GM23338 (cell line): Measurements from ENCODE around the gene NCK2.

Source experiments
- CREB1 ChIP-seq: fragments of 250-450 bp; sonication (Bioruptor Pico); IDR thresholded peaks from 2 replicates; pipeline ENCODE4 v1.5.0; 2020; ENCODE audit warnings: low read depth, mild to moderate bottlenecking, moderate library complexity
- EZH2 ChIP-seq: fragments of 200-600 bp; sonication (generic); IDR thresholded peaks from one replicate; pipeline ENCODE4 v1.8.0; 2017; ENCODE audit warnings: antibody characterized with exemption, mild to moderate bottlenecking, low read depth; ENCODE audit not compliant: unreplicated experiment
- EZH2phosphoT487 ChIP-seq: fragments of 200-600 bp; sonication (generic); IDR thresholded peaks from one replicate; pipeline ENCODE4 v1.8.1; 2018; ENCODE audit warnings: antibody characterized with exemption; ENCODE audit not compliant: unreplicated experiment
- JUNB ChIP-seq: IDR thresholded peaks from one replicate; pipeline ENCODE4 v1.6.1; 2016; ENCODE audit warnings: antibody characterized with exemption; ENCODE audit not compliant: unreplicated experiment
- NANOG ChIP-seq: IDR thresholded peaks from 2 replicates; pipeline ENCODE4 v1.6.1; 2016; ENCODE audit warnings: antibody characterized with exemption, borderline replicate concordance
- POLR2AphosphoS5 ChIP-seq: IDR thresholded peaks from 2 replicates; pipeline ENCODE4 v1.6.1; 2016; ENCODE audit warnings: antibody characterized with exemption, low read depth
- STAT1 ChIP-seq: IDR thresholded peaks from one replicate; pipeline ENCODE4 v1.6.1; 2016; ENCODE audit warnings: antibody characterized with exemption; ENCODE audit not compliant: unreplicated experiment
- ZNF114 ChIP-seq: fragments of 250-450 bp; sonication (Bioruptor Pico); IDR thresholded peaks from 2 replicates; pipeline ENCODE4 v1.5.0; 2020; ENCODE audit warnings: mild to moderate bottlenecking, moderate library complexity
- ZNF331 ChIP-seq: fragments of 250-450 bp; sonication (Bioruptor Pico); IDR thresholded peaks from 2 replicates; pipeline ENCODE4 v1.5.0; 2020; ENCODE audit warnings: low read depth, mild to moderate bottlenecking, moderate library complexity
- TF ChIP-seq, protein P1 (sequence below), 2 experiments: fragments of 200-600 bp in 1 of 2; sonication (generic) in 1 of 2; conservative IDR thresholded peaks; 2 replicates each; pipeline versions ENCODE4 v1.5.1 to v1.6.1; 2016 to 2017; ENCODE audit warnings: antibody characterized with exemption in 2 of 2, low read depth in 2 of 2, mild to moderate bottlenecking in 2 of 2, moderate library complexity in 1 of 2
- TF ChIP-seq, protein P2 (sequence below): IDR thresholded peaks from one replicate; pipeline ENCODE4 v1.6.1; 2018; ENCODE audit warnings: antibody characterized with exemption; ENCODE audit not compliant: unreplicated experiment
- TF ChIP-seq, protein P3 (sequence below): fragments of 250-450 bp; sonication (Bioruptor Pico); IDR thresholded peaks from 2 replicates; pipeline ENCODE4 v1.5.0; 2020; ENCODE audit warnings: mild to moderate bottlenecking, moderate library complexity
- TF ChIP-seq, protein P4 (sequence below): IDR thresholded peaks from 2 replicates; pipeline ENCODE4 v1.6.1; 2016; ENCODE audit warnings: antibody characterized with exemption

DNA sequence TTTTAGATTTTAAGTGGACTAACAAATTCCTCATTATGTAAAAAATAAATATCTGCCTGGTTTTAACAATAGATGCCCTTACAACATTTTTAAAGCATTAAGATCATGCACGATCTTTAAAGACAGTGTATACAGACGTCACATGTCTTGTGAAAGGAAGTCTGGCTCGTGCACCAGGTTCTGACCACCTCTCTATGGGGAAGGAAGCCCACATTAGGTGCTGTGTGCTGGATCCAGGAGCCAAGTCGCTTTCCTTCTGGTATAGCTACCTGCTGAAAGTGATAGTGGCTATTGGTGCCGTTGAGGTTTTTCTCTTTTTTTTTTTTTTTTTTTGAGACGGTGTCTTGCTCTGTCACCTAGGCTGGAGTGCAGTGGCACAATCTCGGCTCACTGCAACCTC lies 116.5 kb downstream of the NCK2 start:
- TF ChIP-seq, protein P1, sequence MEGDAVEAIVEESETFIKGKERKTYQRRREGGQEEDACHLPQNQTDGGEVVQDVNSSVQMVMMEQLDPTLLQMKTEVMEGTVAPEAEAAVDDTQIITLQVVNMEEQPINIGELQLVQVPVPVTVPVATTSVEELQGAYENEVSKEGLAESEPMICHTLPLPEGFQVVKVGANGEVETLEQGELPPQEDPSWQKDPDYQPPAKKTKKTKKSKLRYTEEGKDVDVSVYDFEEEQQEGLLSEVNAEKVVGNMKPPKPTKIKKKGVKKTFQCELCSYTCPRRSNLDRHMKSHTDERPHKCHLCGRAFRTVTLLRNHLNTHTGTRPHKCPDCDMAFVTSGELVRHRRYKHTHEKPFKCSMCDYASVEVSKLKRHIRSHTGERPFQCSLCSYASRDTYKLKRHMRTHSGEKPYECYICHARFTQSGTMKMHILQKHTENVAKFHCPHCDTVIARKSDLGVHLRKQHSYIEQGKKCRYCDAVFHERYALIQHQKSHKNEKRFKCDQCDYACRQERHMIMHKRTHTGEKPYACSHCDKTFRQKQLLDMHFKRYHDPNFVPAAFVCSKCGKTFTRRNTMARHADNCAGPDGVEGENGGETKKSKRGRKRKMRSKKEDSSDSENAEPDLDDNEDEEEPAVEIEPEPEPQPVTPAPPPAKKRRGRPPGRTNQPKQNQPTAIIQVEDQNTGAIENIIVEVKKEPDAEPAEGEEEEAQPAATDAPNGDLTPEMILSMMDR (conservative IDR thresholded peaks at IDR 0.05; ENCODE audit: low read depth in 2 of 2): no peak
- TF ChIP-seq POLR2AphosphoS5: no peak
- no peak for TF ChIP-seq STAT1
- TF ChIP-seq, protein P2, sequence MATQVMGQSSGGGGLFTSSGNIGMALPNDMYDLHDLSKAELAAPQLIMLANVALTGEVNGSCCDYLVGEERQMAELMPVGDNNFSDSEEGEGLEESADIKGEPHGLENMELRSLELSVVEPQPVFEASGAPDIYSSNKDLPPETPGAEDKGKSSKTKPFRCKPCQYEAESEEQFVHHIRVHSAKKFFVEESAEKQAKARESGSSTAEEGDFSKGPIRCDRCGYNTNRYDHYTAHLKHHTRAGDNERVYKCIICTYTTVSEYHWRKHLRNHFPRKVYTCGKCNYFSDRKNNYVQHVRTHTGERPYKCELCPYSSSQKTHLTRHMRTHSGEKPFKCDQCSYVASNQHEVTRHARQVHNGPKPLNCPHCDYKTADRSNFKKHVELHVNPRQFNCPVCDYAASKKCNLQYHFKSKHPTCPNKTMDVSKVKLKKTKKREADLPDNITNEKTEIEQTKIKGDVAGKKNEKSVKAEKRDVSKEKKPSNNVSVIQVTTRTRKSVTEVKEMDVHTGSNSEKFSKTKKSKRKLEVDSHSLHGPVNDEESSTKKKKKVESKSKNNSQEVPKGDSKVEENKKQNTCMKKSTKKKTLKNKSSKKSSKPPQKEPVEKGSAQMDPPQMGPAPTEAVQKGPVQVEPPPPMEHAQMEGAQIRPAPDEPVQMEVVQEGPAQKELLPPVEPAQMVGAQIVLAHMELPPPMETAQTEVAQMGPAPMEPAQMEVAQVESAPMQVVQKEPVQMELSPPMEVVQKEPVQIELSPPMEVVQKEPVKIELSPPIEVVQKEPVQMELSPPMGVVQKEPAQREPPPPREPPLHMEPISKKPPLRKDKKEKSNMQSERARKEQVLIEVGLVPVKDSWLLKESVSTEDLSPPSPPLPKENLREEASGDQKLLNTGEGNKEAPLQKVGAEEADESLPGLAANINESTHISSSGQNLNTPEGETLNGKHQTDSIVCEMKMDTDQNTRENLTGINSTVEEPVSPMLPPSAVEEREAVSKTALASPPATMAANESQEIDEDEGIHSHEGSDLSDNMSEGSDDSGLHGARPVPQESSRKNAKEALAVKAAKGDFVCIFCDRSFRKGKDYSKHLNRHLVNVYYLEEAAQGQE: no peak
- TF ChIP-seq EZH2: no peak
- no peak for TF ChIP-seq EZH2phosphoT487
- no peak for TF ChIP-seq JUNB
- no peak for TF ChIP-seq CREB1 (CRISPR knock-in tag)
- TF ChIP-seq ZNF114: no peak
- TF ChIP-seq NANOG: no peak
- TF ChIP-seq, protein P3, sequence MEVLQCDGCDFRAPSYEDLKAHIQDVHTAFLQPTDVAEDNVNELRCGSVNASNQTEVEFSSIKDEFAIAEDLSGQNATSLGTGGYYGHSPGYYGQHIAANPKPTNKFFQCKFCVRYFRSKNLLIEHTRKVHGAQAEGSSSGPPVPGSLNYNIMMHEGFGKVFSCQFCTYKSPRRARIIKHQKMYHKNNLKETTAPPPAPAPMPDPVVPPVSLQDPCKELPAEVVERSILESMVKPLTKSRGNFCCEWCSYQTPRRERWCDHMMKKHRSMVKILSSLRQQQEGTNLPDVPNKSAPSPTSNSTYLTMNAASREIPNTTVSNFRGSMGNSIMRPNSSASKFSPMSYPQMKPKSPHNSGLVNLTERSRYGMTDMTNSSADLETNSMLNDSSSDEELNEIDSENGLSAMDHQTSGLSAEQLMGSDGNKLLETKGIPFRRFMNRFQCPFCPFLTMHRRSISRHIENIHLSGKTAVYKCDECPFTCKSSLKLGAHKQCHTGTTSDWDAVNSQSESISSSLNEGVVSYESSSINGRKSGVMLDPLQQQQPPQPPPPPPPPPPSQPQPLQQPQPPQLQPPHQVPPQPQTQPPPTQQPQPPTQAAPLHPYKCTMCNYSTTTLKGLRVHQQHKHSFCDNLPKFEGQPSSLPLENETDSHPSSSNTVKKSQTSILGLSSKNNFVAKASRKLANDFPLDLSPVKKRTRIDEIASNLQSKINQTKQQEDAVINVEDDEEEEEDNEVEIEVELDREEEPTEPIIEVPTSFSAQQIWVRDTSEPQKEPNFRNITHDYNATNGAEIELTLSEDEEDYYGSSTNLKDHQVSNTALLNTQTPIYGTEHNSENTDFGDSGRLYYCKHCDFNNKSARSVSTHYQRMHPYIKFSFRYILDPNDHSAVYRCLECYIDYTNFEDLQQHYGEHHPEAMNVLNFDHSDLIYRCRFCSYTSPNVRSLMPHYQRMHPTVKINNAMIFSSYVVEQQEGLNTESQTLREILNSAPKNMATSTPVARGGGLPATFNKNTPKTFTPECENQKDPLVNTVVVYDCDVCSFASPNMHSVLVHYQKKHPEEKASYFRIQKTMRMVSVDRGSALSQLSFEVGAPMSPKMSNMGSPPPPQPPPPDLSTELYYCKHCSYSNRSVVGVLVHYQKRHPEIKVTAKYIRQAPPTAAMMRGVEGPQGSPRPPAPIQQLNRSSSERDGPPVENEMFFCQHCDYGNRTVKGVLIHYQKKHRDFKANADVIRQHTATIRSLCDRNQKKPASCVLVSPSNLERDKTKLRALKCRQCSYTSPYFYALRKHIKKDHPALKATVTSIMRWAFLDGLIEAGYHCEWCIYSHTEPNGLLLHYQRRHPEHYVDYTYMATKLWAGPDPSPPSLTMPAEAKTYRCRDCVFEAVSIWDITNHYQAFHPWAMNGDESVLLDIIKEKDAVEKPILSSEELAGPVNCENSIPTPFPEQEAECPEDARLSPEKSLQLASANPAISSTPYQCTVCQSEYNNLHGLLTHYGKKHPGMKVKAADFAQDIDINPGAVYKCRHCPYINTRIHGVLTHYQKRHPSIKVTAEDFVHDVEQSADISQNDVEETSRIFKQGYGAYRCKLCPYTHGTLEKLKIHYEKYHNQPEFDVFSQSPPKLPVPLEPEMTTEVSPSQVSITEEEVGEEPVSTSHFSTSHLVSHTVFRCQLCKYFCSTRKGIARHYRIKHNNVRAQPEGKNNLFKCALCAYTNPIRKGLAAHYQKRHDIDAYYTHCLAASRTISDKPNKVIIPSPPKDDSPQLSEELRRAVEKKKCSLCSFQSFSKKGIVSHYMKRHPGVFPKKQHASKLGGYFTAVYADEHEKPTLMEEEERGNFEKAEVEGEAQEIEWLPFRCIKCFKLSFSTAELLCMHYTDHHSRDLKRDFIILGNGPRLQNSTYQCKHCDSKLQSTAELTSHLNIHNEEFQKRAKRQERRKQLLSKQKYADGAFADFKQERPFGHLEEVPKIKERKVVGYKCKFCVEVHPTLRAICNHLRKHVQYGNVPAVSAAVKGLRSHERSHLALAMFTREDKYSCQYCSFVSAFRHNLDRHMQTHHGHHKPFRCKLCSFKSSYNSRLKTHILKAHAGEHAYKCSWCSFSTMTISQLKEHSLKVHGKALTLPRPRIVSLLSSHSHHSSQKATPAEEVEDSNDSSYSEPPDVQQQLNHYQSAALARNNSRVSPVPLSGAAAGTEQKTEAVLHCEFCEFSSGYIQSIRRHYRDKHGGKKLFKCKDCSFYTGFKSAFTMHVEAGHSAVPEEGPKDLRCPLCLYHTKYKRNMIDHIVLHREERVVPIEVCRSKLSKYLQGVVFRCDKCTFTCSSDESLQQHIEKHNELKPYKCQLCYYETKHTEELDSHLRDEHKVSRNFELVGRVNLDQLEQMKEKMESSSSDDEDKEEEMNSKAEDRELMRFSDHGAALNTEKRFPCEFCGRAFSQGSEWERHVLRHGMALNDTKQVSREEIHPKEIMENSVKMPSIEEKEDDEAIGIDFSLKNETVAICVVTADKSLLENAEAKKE (CRISPR knock-in tag): no peak
- TF ChIP-seq, protein P4, sequence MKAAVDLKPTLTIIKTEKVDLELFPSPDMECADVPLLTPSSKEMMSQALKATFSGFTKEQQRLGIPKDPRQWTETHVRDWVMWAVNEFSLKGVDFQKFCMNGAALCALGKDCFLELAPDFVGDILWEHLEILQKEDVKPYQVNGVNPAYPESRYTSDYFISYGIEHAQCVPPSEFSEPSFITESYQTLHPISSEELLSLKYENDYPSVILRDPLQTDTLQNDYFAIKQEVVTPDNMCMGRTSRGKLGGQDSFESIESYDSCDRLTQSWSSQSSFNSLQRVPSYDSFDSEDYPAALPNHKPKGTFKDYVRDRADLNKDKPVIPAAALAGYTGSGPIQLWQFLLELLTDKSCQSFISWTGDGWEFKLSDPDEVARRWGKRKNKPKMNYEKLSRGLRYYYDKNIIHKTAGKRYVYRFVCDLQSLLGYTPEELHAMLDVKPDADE: no peak
- no peak for TF ChIP-seq ZNF331 (CRISPR knock-in tag)
